MM.1S (cell line): ENCODE measurements around the gene FOXJ3.

Source experiments
- EZH2phosphoT487 ChIP-seq: fragments of 300-600 bp; sonication (generic); IDR thresholded peaks from 2 replicates; pipeline ENCODE4 v1.6.1; 2018; ENCODE audit warnings: antibody characterized with exemption, low read length
- TF ChIP-seq, protein P1 (sequence below): fragments of 300-600 bp; sonication (generic); IDR thresholded peaks from 2 replicates; pipeline ENCODE4 v1.5.1; 2016; ENCODE audit warnings: antibody characterized with exemption, low read length, mixed read lengths

GRCh38 chr1:42148166-42148565 lies 186.9 kb downstream of the FOXJ3 start:
- no peak for TF ChIP-seq EZH2phosphoT487
- TF ChIP-seq, protein P1, sequence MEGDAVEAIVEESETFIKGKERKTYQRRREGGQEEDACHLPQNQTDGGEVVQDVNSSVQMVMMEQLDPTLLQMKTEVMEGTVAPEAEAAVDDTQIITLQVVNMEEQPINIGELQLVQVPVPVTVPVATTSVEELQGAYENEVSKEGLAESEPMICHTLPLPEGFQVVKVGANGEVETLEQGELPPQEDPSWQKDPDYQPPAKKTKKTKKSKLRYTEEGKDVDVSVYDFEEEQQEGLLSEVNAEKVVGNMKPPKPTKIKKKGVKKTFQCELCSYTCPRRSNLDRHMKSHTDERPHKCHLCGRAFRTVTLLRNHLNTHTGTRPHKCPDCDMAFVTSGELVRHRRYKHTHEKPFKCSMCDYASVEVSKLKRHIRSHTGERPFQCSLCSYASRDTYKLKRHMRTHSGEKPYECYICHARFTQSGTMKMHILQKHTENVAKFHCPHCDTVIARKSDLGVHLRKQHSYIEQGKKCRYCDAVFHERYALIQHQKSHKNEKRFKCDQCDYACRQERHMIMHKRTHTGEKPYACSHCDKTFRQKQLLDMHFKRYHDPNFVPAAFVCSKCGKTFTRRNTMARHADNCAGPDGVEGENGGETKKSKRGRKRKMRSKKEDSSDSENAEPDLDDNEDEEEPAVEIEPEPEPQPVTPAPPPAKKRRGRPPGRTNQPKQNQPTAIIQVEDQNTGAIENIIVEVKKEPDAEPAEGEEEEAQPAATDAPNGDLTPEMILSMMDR, result no peak
